Stimulated activated CD4-positive, alpha-beta T cell treated with anti-CD3 and anti-CD28 coated beads, Interleukin-4, amount 100 ng/mL, for 1 hour (primary cell): ENCODE results near the gene MYBPC2.
"Not testable (repeated sequence)": the region's sequence is repeated elsewhere in the genome, so short reads cannot be mapped to it uniquely, and the experiment has no call there.

Source experiments
- DNase-seq: peaks from one replicate; pipeline ENCODE4 v3.0.0-alpha.2; 2020

The MYBPC2 gene

DNA sequence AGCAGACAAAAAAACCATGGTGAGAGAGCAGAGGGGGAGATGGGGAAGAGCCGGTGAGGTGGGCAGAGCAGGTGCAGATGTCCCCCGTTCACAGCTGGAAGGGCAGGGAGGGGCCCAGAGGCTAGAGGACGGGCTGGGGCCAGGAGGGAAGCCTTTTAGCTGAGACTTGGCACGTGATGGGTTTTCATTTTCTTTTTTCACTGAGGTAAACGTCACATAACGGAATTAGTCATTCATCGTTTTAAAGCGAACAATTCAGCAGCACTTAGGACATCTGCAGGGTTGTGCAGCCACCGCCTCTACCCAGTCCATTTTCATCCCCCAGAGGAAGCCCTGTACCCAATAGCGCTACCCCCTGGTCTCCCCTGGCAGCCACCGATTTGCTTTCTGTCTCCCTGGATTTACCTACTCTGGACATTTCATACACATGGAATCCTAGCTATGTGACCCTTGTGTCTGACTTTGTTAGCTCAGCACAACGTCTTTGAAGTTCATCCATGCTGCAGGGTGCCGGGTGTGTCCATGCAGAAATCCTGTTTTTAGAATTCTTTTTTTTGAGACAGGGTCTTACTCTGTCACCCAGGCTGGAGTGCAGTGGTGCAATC, 27.6 kb downstream of the MYBPC2 start:
- DNase-seq = no peak

DNA sequence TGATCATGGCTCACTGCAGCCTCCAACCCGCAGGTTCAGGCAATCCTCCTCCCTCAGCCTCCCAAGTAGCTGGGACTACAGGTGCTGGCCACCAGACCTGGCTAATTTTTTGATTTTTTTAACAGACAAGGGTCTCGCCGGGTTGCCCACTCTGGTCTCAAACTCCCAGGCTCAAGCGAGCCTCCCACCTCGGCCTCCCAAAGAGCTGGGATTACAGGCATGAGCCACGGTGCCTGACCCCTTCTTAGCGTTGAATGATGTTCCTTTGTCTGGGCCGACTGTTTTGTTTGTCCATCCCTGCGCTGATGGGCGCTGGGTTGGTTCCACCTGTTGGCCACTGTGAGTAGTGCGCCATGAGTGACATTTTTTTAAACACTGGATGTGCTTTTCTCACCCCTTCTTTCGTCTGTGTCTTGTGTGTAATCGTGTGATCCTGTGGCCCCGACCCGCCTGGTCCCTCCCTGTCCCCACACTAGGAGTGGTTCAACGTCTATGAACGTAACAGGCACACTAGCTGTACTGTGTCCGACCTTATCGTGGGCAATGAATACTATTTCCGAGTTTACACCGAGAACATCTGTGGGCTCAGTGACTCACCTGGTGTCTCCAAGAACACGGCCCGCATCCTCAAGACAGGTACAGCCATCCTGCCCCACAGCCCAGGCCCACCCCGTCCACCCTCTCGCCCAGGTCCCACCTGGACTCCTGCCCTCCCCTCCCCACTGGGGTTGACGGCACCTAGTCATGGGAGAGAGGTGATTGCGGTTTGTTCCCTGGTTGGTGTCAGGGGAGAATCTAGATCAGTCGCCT, 28.6 kb downstream of the MYBPC2 start:
- DNase-seq = peak; percentile 55

DNA sequence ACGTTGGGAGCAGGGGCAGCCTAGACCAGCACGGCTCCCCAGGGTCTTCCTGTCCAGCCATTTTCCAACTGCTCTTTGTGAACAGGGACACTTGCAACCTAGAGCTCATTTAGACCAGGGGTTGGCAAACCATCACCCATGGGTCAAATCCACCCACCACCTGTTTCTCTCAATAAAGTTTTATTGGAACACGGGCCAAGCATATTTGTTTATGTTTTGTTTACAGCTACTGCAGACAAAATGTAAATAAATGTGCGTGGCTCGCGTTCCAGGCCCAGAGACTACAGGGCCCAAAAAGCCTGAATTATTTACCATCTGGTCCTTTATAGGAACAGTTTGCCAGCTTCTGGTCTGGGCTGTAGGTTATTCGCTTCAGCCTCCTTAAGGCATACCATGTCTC, 30.3 kb downstream of the MYBPC2 start:
- no peak for DNase-seq

DNA sequence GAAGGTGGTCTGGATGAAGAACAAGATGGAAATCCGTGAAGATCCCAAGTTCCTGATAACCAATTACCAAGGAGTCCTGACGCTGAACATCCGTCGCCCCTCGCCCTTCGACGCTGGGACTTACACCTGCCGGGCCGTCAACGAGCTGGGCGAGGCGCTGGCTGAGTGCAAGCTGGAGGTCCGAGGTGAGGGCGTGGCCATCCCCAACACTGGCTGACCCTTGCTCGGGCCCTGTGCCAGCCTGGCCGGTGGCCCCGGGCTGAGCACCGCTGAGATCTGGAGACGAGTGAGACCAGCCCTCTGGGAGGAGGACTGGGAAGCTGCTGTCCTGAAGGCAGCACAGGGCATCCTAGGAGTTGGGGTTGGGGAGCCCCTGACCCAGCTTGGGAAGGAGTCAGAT, 31.7 kb downstream of the MYBPC2 start:
- DNase-seq = no peak

DNA sequence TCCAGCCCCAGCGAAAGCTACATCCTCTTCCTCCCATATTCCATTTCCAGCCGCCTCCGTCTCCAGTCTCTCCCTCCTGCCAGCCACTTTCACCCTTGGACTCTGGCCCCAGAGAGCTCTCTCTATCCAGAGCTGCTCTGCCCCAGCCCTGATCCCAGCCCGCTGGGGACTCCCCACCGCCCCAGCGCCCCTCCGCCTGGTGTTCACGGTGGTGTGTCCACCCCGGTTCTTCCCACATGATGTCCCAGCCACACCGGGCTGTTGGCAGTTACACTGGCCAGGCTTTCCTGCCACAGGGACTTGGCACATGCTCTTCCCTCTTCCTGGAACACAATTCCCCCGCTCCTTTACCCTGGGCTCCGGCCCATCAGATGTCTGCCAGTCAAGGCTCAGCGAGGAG, 32.3 kb downstream of the MYBPC2 start:
- DNase-seq = no peak

DNA sequence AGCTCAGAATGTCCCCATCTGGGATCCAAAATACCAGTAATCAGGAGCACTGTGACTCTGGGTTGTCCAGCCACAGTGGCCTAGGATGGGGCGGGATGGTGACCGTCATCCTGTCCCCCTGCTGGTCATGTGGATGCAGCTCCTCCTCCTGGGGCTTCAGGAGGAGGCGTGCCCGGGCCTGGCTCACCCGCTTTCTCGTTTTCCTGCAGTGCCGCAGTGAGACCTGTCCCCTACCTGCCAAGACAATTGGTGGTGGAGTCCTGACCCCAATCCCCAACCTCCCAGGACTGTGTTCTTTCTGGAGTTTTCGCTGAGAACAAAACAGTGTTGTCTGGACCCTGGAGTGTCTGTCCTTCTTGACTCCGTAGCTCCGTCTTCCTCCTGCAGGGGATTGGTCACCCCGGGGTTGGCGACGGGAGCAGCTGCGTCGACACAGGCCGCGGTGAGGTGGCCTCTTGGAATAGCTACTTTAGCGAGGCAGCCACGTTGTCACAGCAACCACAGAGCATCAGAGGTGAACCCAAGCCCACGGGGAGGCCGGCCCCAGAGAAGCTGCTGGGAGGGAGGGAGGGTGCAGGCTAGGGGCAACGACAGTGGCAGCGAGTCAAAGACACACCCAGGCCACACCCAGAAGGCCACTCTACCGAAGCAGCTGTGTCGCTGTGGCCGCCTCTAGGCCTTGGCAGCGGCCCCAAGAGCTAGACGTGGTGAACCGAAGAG, 33.5 kb downstream of the MYBPC2 start:
- DNase-seq = no peak

DNA sequence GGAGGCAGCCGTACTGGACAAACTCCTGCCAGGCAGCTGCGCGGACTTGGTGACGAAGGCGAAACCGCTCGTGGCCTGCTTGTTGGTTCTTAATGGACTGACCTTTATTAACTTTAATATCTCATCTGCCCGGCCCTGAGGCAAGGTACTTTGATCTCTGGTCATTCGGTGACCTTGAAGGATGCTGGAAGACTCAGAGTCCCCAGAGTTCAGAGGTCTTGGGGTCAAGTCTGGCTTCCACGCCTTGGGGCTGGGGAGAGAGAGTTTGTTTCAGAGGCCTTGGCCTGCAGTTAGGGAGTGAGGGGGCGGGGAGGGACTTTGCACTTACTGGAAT, 34.0 kb downstream of the MYBPC2 start:
- no peak for DNase-seq

DNA sequence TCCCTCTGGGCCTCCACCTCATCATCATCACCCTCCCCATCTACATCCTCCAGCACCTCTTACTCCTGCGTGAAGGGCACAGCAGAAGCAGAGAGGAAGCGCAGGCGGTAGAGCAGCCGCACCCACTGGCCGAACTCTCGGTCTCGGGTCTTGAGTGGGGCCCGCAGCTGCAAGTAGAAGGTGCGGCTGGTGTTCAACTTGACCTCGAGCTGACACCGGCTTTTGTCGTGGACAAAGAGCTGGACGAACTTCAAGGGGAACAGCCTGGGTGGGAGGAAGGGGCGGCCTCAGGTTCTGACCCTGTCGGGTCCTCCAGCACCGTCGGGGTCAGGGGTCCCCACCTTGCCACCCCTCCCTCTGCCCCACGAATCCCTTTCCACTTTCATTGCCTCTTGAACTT, 34.9 kb downstream of the MYBPC2 start:
- no peak for DNase-seq

DNA sequence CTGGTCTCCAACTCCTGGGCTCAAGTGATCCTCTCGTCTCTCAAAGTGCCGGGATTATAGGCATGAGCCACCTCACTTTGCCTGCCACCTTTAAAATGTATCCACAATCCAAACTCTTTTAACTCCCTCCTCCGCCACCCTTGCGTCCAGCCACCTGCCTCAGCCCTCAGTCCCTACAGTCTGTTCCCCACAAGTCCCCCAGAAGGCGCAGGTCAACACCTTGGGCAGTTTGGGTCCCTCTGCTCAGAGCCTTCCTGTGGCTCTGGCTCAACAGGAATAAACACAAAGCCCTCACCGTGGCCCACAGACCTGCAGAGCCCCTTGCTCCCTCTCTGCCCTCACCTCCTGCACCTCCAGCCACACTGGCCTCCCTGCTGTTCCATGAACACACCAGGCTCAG, 36.1 kb downstream of the MYBPC2 start:
- no peak for DNase-seq

DNA sequence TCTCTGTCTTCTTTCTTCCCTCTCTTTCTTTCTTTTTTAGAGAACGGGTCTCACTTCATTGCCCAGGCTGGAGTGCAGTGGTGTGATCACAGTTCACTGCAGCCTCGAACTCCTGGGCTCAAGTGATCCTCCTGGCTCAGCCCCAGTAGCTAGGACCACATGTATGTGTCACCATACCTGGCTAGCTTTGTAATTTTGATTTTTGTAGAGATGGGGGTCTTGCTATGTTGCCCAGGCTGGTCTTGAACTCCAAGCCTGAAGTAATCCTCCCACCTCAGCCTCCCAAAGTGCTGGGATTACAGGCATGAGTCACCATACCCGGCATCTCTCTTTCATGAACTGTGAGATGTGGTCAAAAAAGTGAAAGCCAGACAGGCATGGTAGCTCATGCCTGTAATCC, 40.6 kb downstream of the MYBPC2 start:
- DNase-seq = not testable (repeated sequence)

DNA sequence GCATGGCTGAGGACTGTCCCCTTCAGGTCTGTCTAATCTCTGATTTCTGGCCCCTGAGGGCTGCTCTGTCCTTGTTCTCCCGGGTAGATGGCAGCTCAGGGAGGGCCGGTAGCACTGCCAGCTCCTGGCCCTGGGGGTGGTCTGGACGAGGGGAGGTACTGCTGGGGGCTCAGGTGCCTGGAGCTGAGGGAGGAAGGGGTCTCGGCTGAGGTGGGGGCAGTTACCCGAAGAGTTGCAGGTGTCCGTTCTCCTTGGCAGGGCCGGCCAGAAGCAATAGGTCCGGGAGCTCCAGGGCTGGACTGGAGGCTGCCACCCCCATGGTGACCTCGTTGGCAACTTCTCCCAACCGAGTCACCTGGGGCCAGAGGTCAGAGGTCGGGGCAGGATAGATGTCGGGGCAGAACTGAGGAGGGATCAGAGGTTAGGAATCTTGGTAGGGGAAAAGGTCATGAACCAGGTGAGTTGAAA, 42.4 kb downstream of the MYBPC2 start:
- DNase-seq = no peak

DNA sequence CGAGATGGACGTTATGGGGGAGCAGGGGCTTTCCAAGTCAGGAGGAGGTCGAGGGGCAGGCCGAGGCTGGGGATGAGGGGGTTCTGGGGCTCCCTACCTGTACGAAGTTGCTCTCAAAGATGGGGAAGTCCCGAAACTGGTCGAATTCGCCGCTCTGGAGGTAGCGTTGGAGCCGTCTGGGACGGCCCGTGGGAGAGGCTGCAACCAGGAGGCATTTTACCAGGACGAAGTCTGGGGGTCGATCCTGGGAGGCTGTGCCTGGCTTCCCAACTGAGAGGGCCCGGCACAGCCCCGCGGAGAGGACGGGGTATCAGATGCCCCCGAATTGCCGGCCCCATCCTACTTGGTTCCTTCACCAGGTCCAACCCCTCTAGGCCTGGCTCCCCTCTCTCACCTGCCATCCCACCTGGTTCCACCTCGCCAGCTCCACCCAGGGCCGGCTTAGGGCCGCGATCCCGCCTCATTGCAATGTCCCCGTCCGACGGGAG, 43.1 kb downstream of the MYBPC2 start:
- DNase-seq = no peak

DNA sequence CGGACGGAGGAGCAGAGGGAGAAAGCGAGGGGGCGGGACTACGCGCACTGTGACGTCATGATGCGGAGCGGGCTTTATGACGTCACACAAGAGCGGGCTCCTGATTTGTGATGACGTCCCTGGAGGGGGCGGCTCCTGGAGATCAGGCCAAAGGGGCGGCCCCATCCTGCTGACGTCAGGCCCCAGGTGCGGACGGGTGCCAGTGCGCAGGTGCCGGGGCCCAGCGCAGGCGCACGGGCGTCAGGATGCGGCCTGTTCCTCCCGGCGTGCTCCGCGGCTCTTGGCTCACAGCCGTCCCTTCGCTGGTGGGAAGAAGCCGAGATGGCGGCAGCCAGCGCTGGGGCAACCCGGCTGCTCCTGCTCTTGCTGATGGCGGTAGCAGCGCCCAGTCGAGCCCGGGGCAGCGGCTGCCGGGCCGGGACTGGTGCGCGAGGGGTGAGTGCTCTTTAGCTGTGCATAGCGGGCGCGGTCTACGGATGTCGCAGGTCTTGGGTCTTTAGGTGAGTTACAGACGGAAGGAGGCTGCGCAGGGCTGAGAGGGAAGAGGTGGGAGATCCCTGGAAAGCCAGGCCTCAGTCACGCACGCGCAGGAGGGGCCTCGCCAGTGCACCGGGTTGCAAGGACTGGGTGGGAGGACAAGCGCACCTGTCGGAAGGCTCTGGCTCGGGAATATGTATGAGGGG, 43.7 kb downstream of the MYBPC2 start, which contains the start of the genes EMC10 and GARIN5A:
Gene EMC10 (plus strand): TSS at position 284 of the 683 bp plus-strand sequence. CDS start 38 bp downstream, at position 322.
Gene GARIN5A (minus strand): TSS at position 625 of the 683 bp plus-strand sequence. CDS start 460 bp downstream, at position 165.
- peak; percentile 92 for DNase-seq

DNA sequence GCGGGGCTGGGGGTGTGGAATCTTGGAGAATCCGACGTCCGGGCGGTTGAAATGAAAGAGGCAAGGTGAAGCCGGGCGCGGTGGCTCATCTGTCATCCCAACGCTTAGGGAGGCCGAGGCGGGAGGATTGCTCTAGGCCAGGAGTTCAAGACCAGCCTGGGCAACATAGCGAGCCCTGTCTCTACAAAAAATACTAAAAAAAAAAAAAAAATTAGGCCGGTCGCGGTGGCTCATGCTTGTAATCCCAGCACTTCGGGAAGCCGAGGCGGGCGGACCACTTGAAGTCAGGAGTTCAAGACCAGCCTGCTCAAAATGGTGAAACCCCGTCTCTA, 44.2 kb downstream of the MYBPC2 start:
- DNase-seq = no peak

DNA sequence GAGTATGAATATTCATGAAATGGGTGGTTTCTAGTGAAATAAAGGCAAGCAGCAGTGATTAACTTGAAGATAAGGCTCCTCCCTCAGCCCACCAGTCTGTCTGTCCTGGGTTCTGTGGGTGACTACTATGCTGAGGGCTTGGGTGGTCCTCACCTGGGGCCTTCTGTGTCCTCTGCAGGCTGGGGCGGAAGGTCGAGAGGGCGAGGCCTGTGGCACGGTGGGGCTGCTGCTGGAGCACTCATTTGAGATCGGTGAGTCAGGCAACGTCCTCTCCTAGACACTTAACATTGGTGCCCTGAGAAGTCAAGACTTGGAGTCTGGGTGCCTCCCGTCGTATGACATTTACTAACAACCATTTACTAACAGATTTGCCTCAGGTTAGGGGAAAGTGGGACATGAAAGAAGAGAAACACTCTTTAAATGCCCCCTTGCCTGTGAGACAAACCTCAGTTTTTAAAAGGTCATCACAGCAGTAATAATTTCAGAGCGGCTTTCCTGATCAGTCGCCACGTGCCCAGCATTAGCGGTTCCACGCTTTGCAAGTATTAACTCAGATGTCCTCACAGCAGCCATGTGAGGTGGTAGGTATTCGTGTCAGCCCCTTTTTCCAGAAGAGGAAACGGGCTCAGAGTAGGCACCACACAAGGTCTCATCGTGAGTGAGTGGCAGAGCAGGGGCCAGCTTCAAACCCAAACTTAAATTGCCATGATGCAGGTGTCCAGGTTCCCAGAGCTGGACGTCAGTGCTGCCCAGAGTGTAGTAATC, 45.2 kb downstream of the MYBPC2 start:
- DNase-seq = no peak

DNA sequence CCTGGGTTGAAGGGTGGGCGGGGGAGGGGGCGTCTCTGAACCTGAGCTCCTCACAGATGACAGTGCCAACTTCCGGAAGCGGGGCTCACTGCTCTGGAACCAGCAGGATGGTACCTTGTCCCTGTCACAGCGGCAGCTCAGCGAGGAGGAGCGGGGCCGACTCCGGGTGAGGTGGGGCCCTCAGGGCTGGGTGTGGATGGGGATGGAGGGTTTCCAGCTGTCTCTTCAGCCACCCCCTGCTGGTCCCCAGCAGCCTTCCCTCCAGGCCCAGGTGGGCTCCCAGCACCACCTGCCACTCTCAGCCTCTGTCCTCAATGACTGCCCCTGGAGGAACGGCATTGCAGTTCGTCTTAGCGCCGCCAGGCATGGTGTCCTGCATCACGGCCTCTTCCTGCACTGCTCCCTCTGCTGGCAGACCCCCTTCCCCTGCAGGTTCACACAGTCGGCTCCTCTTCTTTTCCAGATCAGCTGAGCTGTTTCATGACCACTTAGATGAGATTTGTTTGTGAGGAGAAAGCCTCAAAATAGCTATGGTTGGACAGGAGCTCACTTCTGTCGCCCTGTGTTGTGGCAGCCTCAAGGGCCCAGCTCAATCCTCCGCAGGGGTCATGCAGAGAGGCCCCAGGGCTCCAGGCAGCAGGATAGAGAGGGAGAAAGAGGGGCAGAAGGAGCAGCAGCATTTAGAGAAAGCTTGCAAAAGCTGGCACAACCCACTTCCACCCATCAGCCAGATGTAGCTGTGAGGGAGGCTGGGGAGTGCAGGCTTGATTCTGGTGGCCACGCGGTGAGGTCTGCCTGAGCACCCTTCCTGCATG, 46.4 kb downstream of the MYBPC2 start:
- peak; percentile 30 for DNase-seq

DNA sequence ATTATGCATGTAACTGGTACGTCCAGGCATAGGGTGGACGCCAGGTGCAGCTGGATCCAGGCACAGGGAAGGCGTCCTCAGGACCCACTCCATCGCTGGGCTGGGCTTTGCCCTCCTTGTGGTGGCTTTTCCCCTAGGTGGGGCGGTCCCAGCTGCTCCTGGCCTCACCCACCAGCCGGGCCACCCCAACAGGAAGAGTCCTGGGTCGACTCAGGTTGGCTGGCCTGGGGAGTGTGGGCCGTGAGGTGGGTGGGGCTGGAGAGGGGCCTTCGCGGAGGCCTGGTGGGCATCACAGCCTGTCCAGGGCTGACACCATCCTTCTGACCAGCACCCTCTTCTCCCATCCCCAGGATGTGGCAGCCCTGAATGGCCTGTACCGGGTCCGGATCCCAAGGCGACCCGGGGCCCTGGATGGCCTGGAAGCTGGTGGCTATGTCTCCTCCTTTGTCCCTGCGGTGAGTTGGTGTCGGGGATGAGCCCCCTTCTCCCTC, 47.1 kb downstream of the MYBPC2 start:
- DNase-seq = no peak

DNA sequence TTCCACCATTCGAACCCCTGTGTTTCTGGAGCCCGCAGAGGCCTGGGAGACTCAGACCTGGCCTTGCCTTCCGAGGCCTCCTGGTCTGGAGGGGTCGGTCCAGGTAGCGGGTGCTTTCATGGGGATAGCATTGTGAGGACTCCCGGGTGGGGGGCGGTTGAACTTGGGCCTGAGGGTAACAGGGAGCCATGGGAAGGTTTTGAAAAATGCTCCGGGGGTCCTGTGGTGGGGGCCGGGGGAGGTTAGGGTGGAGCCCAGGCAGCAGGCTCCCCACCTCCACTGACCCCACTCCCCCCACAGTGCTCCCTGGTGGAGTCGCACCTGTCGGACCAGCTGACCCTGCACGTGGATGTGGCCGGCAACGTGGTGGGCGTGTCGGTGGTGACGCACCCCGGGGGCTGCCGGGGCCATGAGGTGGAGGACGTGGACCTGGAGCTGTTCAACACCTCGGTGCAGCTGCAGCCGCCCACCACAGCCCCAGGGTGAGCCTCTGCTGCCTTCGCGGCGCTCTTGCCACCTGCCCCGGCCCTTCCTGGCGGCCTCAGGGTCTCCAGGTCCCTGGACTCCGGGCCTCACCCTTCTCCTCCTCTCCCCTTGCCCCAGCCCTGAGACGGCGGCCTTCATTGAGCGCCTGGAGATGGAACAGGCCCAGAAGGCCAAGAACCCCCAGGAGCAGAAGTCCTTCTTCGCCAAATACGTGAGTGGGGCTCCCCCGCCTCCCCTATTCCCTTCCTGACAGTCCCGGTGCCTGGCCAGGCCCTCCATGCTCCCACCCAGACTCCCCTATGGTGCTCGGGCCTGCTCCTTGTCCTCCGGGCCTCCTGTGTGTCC, 47.8 kb downstream of the MYBPC2 start:
- no peak for DNase-seq

DNA sequence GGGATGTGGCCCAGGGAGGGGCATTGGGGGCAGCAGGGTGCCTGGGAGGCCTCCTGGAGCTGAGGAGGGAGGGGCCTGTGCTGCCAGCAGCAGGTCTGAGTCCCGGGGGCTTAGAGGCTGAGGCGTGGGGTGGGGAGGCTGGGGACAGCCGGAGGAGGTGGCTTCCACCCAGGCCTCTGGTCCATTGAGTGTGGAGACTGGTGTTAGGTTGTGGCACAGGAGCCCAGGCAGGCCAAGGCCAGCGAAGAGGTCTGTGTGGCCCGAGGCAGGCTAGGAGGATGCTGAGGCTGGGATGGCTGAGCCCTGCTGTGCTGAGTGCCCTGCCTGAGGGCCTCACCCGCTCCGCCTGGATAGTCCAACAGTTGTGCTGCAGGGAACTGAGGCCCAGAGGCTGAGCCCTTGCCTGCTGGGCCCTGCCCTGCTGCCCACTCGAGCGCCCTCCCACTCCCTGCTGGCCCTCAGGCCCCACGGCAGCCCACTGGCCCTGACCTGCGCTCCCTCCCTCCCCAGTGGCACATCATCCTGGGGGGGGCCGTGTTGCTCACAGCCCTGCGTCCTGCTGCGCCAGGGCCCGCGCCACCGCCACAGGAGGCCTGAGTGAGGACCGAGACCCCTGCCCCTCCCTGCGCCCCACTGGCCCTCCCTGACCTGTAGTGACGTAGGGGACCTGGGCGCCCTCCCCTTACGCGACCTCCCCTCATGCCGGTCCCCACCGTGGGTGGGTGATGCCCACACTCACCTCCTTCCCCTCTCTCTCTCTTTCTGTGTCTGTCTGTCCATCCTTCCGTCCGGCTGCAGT, 48.9 kb downstream of the MYBPC2 start:
- DNase-seq = no peak
